Measurements from ENCODE around the gene CES1.

DNA sequence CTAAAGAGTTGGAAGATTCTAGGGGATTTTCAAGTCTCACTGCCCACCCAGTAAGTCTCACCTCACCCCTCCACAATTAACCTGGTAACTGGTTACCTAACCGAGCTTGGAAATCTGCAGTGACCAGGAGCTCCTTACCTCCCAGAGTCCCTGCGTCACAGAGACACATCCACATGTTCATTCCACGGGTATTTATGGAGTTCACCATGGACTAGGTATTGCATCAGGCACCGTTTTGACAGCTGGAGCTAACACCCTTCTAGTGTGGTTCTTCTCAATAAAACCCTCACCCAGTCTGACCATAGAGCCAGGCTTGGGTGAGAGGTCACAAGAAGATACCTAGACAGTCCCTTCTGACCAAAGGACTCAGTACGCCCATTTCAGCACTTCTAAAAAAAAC, 40.2 kb upstream of the CES1 start:
- TF ChIP-seq CTCF (IDR thresholded peaks at IDR 0.05): no peak
- no peak for TF ChIP-seq POLR2AphosphoS5 (IDR thresholded peaks at IDR 0.05)

Measured in esophagus muscularis mucosa (tissue), 3 donors.